ENCODE measurements around the gene VEPH1. TPM values are rescaled to one million over a fixed set of nuclear protein-coding genes. Genes with fewer than 3 reads are reported as not detected.

Gene VEPH1
- total RNA-seq, 6 experiments from 2014 or later, result 0.51 to 1.4 (median 0.93) TPM

GRCh38 chr3:157527131-157527881, 24.1 kb upstream of the VEPH1 start:
- no peak overlapping the region for H3K4me3 ChIP-seq
- no peak for ATAC-seq
- H3K4me1 ChIP-seq, result no peaks in the 10 kb centered on the region
- no peak for DNase-seq
- no peaks in the 10 kb centered on the region for H3K36me3 ChIP-seq
- intact Hi-C loops (cut with DNase I), result no loop called here
- H3K9me3 ChIP-seq, result no peaks in the 10 kb centered on the region
- TF ChIP-seq CTCF (IDR thresholded peaks at IDR 0.05), result no peak
- H3K27me3 ChIP-seq, result no peaks in the 10 kb centered on the region
- 60% methylated on average over 4 of the region's 5 CpGs for WGBS (ENCODE audit: insufficient coverage, low coverage, low lambda C conversion rate, missing lambda C conversion rate)
- H3K27ac ChIP-seq, result no peak overlapping the region

- H3K4me1 ChIP-seq, result no peaks in the 10 kb centered on the region
- ATAC-seq (no peak), DNase-seq (no peak)
- H3K27me3 ChIP-seq, result no peaks in the 10 kb centered on the region
- H3K36me3 ChIP-seq, result no peaks in the 10 kb centered on the region
- TF ChIP-seq POLR2A (IDR thresholded peaks at IDR 0.05) (no peak), CTCF (IDR thresholded peaks at IDR 0.05) (no peak)
- no peak overlapping the region for H3K4me3 ChIP-seq
- no peaks in the 10 kb centered on the region for H3K9me3 ChIP-seq
- intact Hi-C loops (cut with DNase I), result no loop called here
- WGBS (ENCODE audit: insufficient coverage, low coverage, low lambda C conversion rate, missing lambda C conversion rate), result 53% methylated on average over 2 of the region's 2 CpGs
- H3K27ac ChIP-seq, result no peak overlapping the region
These were observed 22.8 kb upstream of the VEPH1 start for GRCh38 chr3:157526036-157526435.

- TF ChIP-seq POLR2A (IDR thresholded peaks at IDR 0.05), result no peak
- no peaks in the 10 kb centered on the region for H3K36me3 ChIP-seq
- no peaks in the 10 kb centered on the region for H3K9me3 ChIP-seq
- no peak for DNase-seq
- intact Hi-C loops (cut with DNase I), result no loop called here
- H3K27ac ChIP-seq, result no peak overlapping the region
- no peaks in the 10 kb centered on the region for H3K27me3 ChIP-seq
- no peak for ATAC-seq
- H3K4me3 ChIP-seq, result no peak overlapping the region
- 79% methylated on average over 1 of the region's 1 CpG for WGBS (ENCODE audit: insufficient coverage, low coverage, low lambda C conversion rate, missing lambda C conversion rate)
- H3K4me1 ChIP-seq, result no peaks in the 10 kb centered on the region
These were observed 20.6 kb upstream of the VEPH1 start for GRCh38 chr3:157523814-157524213.

- intact Hi-C loops (cut with DNase I), result no loop called here
- no peak for ATAC-seq
These were observed 19.4 kb upstream of the VEPH1 start for GRCh38 chr3:157522648-157523047.

More at GRCh38 chr3:157522648-157523047, 19.4 kb upstream of the VEPH1 start:
- no peak for DNase-seq
- TF ChIP-seq POLR2A (IDR thresholded peaks at IDR 0.05) (no peak), CTCF (IDR thresholded peaks at IDR 0.05) (no peak)
- Histone ChIP-seq H3K4me3 (no peak overlapping the region), H3K27me3 (no peaks in the 10 kb centered on the region), H3K4me1 (no peaks in the 10 kb centered on the region), H3K27ac (no peak overlapping the region), H3K9me3 (no peaks in the 10 kb centered on the region), H3K36me3 (no peaks in the 10 kb centered on the region)
